Measurements from ENCODE around the gene LUM. TPM values are rescaled to one million over a fixed set of nuclear protein-coding genes. Genes with fewer than 3 reads are reported as not detected.

LUM gene
- total RNA-seq, 4 donors from 2014 or later, result 36.6 to 83.5 (median 63.7) TPM

- no peak for TF ChIP-seq POLR2A (IDR thresholded peaks at IDR 0.05; ENCODE audit: low read depth)
- TF ChIP-seq CTCF (IDR thresholded peaks at IDR 0.05), result no peak
- TF ChIP-seq POLR2AphosphoS5 (IDR thresholded peaks at IDR 0.05), result no peak
- TF ChIP-seq EP300 (IDR thresholded peaks at IDR 0.05), result no peak
- Histone ChIP-seq H3K27me3 (no peaks in the 10 kb centered on the region), H3K4me1 (no peaks in the 10 kb centered on the region), H3K27ac (replicated peaks in 1 of 4) (no peak overlapping the region), H3K36me3 (no peaks in the 10 kb centered on the region), H3K9me3 (no peaks in the 10 kb centered on the region), H3K4me3 (no peak overlapping the region)
- WGBS, result 75% methylated on average over 2 of the region's 2 CpGs
- intact Hi-C loops (cut with DNase I), result no loop called here
- DNase-seq (ENCODE audit: extremely low spot score), result no peak
These were observed 10.4 kb downstream of the LUM start for GRCh38 chr12:91100906-91101305.

GRCh38 chr12:91099836-91100235 is 11.5 kb downstream of the LUM start:
- H3K4me3 ChIP-seq, result no peak overlapping the region
- intact Hi-C loops (cut with DNase I), result no loop called here
- no peak for DNase-seq (ENCODE audit: extremely low spot score)
- no peaks in the 10 kb centered on the region for H3K9me3 ChIP-seq
- H3K4me1 ChIP-seq, result no peaks in the 10 kb centered on the region
- 79% methylated on average over 2 of the region's 2 CpGs for WGBS
- TF ChIP-seq EP300 (IDR thresholded peaks at IDR 0.05), result no peak
- TF ChIP-seq POLR2A (IDR thresholded peaks at IDR 0.05; ENCODE audit: low read depth), result no peak
- no peak for TF ChIP-seq POLR2AphosphoS5 (IDR thresholded peaks at IDR 0.05)
- no peak for TF ChIP-seq CTCF (IDR thresholded peaks at IDR 0.05)
- H3K36me3 ChIP-seq, result no peaks in the 10 kb centered on the region
- no peak overlapping the region for H3K27ac ChIP-seq (replicated peaks in 1 of 4)
- no peaks in the 10 kb centered on the region for H3K27me3 ChIP-seq

GRCh38 chr12:91099341-91099740 is 12.0 kb downstream of the LUM start:
- DNase-seq (ENCODE audit: extremely low spot score), result no peak
- H3K9me3 ChIP-seq, result no peaks in the 10 kb centered on the region
- no peaks in the 10 kb centered on the region for H3K36me3 ChIP-seq
- H3K27ac ChIP-seq (replicated peaks in 1 of 4), result no peak overlapping the region
- no peaks in the 10 kb centered on the region for H3K4me1 ChIP-seq
- no peak for TF ChIP-seq POLR2A (IDR thresholded peaks at IDR 0.05; ENCODE audit: low read depth)
- TF ChIP-seq EP300 (IDR thresholded peaks at IDR 0.05), result no peak
- TF ChIP-seq CTCF (IDR thresholded peaks at IDR 0.05), result no peak
- no peak for TF ChIP-seq POLR2AphosphoS5 (IDR thresholded peaks at IDR 0.05)
- H3K27me3 ChIP-seq, result no peaks in the 10 kb centered on the region
- intact Hi-C loops (cut with DNase I), result no loop called here
- H3K4me3 ChIP-seq, result no peak overlapping the region
- 48% methylated on average over 2 of the region's 2 CpGs for WGBS

- no peak for TF ChIP-seq EP300 (IDR thresholded peaks at IDR 0.05)
- TF ChIP-seq CTCF (IDR thresholded peaks at IDR 0.05), result no peak
- no peak for TF ChIP-seq POLR2A (IDR thresholded peaks at IDR 0.05; ENCODE audit: low read depth)
- no peak for TF ChIP-seq POLR2AphosphoS5 (IDR thresholded peaks at IDR 0.05)
- Histone ChIP-seq H3K27ac (replicated peaks in 1 of 4) (no peak overlapping the region), H3K4me1 (no peaks in the 10 kb centered on the region), H3K27me3 (no peaks in the 10 kb centered on the region), H3K36me3 (no peaks in the 10 kb centered on the region), H3K4me3 (no peak overlapping the region), H3K9me3 (no peaks in the 10 kb centered on the region)
- intact Hi-C loops (cut with DNase I), result no loop called here
- DNase-seq (ENCODE audit: extremely low spot score), result no peak
- 30% methylated on average over 3 of the region's 3 CpGs for WGBS
These were observed 12.4 kb downstream of the LUM start for GRCh38 chr12:91098941-91099340.

DNA sequence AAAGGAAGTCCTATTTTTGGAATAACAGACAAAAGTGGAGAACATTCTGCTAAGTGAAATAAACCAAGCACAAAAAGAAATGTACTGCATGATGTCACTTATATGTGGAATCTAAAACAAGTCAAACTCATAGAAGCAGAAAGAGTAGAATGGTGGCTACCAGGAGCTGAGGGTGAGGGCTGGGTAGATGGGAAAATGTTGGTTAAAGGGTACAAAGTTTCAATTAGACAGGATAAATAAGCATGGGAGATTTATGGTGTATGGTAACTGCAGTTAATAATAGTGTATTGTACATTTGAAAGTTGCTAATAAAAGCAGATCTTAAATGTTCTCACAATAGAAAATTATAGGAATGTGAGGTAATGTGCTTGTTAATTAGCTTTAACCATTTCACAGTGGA is 12.8 kb downstream of the LUM start:
- intact Hi-C loops (cut with DNase I), result no loop called here
- H3K4me1 ChIP-seq, result no peaks in the 10 kb centered on the region
- H3K4me3 ChIP-seq, result no peak overlapping the region
- H3K27me3 ChIP-seq, result no peaks in the 10 kb centered on the region
- H3K27ac ChIP-seq (replicated peaks in 1 of 4), result no peak overlapping the region
- no peaks in the 10 kb centered on the region for H3K9me3 ChIP-seq
- no peaks in the 10 kb centered on the region for H3K36me3 ChIP-seq
- TF ChIP-seq POLR2AphosphoS5 (IDR thresholded peaks at IDR 0.05), result no peak
- TF ChIP-seq CTCF (IDR thresholded peaks at IDR 0.05), result no peak
- TF ChIP-seq EP300 (IDR thresholded peaks at IDR 0.05), result no peak
- TF ChIP-seq POLR2A (IDR thresholded peaks at IDR 0.05; ENCODE audit: low read depth), result no peak
- DNase-seq (ENCODE audit: extremely low spot score), result no peak
